HUDEP-2 (cell line): Measurements from ENCODE around the gene NAE1.
"Not testable (repeated sequence)": the region's sequence is repeated elsewhere in the genome, so short reads cannot be mapped to it uniquely, and the experiment has no call there.

Source experiments
- DNase-seq, 76 experiments: peaks; one replicate each; lab custom pipeline; 2025; ENCODE audit not compliant: unreplicated experiment in 76 of 76; lab: John Stamatoyannopoulos, UW

NAE1 gene

GRCh38 chr16:66809765-66810164 lies 21.0 kb downstream of the NAE1 start:
- no peak for DNase-seq

- DNase-seq: no peak
Measured at GRCh38 chr16:66802159-66802558, 28.6 kb downstream of the NAE1 start.

GRCh38 chr16:66801320-66802105 lies 29.3 kb downstream of the NAE1 start, which contains the start of gene TERB1:
TERB1 (minus strand) TSS chr16:66801584; CDS start chr16:66796798, 4,786 bp downstream.
- DNase-seq: no peak

GRCh38 chr16:66800856-66801255 lies 29.9 kb downstream of the NAE1 start:
- DNase-seq: no peak

- DNase-seq: no peak
Measured at GRCh38 chr16:66798161-66798560, 32.6 kb downstream of the NAE1 start.

- DNase-seq: not testable (repeated sequence)
Measured at GRCh38 chr16:66793984-66794383, 36.8 kb downstream of the NAE1 start.

- no peak for DNase-seq
Measured at GRCh38 chr16:66790130-66790733, 40.5 kb downstream of the NAE1 start.

GRCh38 chr16:66787427-66787826 lies 43.3 kb downstream of the NAE1 start:
- no peak for DNase-seq

GRCh38 chr16:66786551-66786950 lies 44.2 kb downstream of the NAE1 start:
- DNase-seq: no peak

- DNase-seq: no peak
Measured at GRCh38 chr16:66776457-66776856, 54.3 kb downstream of the NAE1 start.

GRCh38 chr16:66774981-66775380 lies 55.8 kb downstream of the NAE1 start:
- no peak for DNase-seq

- no peak for DNase-seq
Measured at GRCh38 chr16:66758086-66758485, 72.7 kb downstream of the NAE1 start.

- no peak for DNase-seq
Measured at GRCh38 chr16:66754819-66755218, 76.0 kb downstream of the NAE1 start.

- DNase-seq: no peak
Measured at GRCh38 chr16:66754211-66754610, 76.6 kb downstream of the NAE1 start.

GRCh38 chr16:66752958-66753357 lies 77.8 kb downstream of the NAE1 start:
- DNase-seq: no peak
